Activated T-helper 1 cell treated with anti-CD3 and anti-CD28 coated beads, Interleukin-2, amount 50 U/mL, for 16 hours (primary cell): ENCODE measurements around the gene DGKZ.
"Not testable (repeated sequence)": the region's sequence is repeated elsewhere in the genome, so short reads cannot be mapped to it uniquely, and the experiment has no call there.

Experiments
- DNase-seq, 2 donors: peaks; one replicate each; pipeline ENCODE4 v3.0.0-alpha.2; 2020; ENCODE audit warnings: low read depth in 1 of 2, low spot score in 1 of 2

DGKZ gene, protein sequence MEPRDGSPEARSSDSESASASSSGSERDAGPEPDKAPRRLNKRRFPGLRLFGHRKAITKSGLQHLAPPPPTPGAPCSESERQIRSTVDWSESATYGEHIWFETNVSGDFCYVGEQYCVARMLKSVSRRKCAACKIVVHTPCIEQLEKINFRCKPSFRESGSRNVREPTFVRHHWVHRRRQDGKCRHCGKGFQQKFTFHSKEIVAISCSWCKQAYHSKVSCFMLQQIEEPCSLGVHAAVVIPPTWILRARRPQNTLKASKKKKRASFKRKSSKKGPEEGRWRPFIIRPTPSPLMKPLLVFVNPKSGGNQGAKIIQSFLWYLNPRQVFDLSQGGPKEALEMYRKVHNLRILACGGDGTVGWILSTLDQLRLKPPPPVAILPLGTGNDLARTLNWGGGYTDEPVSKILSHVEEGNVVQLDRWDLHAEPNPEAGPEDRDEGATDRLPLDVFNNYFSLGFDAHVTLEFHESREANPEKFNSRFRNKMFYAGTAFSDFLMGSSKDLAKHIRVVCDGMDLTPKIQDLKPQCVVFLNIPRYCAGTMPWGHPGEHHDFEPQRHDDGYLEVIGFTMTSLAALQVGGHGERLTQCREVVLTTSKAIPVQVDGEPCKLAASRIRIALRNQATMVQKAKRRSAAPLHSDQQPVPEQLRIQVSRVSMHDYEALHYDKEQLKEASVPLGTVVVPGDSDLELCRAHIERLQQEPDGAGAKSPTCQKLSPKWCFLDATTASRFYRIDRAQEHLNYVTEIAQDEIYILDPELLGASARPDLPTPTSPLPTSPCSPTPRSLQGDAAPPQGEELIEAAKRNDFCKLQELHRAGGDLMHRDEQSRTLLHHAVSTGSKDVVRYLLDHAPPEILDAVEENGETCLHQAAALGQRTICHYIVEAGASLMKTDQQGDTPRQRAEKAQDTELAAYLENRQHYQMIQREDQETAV

GRCh38 chr11:46346886-46347636 lies at the start of gene DGKZ:
TSS of gene DGKZ (plus strand) at chr11:46347463. CDS start at chr11:46347660, 197 bp downstream.
- DNase-seq: peak; percentile 75 to 90

- no peak for DNase-seq
Observed at GRCh38 chr11:46298699-46299433, 48.4 kb upstream of the DGKZ start.

DNA sequence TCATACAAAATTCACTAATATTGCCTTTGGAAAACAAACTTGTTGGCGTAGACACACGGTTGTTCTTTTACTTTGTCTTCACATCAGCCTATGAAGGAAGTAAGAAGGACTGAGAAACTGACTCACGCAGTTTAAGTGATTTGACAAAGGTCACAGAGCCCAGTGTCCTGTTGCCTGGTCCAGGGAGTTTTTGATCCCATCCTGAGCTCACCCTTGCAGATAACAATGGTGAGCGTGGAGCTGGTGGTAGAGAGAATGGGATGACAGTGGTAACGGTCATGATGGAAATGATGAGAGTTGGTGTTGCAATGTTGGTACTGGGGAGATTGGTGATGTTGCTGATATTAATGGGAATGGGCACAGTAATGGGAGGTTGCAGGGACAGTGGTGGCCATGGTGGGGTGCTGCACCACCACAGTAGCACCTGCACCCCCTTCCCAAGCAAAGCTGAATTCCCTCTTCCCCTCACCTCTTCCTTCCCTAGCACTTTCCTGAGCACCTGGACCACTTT lies 47.8 kb upstream of the DGKZ start:
- DNase-seq: no peak

GRCh38 chr11:46300270-46300669 lies 47.0 kb upstream of the DGKZ start:
- DNase-seq: no peak

- DNase-seq: no peak
Observed at GRCh38 chr11:46302866-46303265, 44.4 kb upstream of the DGKZ start.

GRCh38 chr11:46304036-46304435 lies 43.2 kb upstream of the DGKZ start:
- DNase-seq: not testable (repeated sequence)

DNA sequence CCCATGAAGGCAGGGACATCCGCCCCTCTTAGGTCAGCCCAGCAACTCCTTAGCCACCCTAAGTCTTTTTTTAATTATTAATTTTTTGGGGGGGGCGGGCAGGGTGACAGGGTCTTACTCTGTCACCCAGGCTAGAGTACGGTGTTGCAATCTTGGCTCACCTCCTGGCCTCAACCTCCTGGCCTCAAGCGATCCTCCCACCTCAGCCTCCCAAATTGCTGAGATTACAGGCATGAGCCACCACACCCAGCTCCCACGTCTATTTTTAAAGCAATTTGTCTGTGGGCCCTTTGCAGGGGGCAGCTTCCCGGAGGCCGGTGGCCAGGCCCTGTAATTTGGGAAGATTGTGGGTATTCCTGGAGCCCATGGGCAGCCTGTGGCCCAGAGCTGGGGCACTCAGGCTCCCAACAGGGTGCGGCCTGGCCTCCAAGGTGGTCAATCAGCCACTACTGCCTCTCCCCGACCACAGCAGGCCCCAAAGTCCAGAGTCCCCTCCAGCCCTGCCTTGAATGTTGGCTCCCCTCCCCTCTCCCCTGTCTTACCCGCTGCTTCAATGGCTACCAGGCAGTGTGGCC lies 42.6 kb upstream of the DGKZ start:
- no peak for DNase-seq

GRCh38 chr11:46305295-46305694 lies 42.0 kb upstream of the DGKZ start:
- no peak for DNase-seq

GRCh38 chr11:46306296-46306853 lies 40.9 kb upstream of the DGKZ start:
- no peak for DNase-seq

DNA sequence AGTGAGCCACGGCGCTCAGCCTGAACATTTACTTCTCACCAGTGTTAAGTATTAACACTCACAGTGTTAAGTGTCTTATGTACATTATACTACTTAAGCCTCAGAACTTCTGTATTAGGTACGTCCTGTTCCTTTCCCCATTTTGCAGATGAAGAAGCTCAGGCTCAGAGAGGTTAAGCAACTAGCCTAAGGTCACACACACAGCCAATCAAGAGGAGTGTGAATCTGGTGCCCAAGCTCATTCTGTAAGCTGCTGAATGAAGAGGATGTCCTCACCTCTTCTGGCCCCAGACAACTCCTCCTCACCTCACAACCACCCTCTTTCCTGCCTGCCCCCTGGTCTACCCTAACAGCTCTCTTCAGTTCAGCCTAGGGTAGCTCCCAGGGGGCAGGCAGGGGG lies 39.9 kb upstream of the DGKZ start:
- no peak for DNase-seq

DNA sequence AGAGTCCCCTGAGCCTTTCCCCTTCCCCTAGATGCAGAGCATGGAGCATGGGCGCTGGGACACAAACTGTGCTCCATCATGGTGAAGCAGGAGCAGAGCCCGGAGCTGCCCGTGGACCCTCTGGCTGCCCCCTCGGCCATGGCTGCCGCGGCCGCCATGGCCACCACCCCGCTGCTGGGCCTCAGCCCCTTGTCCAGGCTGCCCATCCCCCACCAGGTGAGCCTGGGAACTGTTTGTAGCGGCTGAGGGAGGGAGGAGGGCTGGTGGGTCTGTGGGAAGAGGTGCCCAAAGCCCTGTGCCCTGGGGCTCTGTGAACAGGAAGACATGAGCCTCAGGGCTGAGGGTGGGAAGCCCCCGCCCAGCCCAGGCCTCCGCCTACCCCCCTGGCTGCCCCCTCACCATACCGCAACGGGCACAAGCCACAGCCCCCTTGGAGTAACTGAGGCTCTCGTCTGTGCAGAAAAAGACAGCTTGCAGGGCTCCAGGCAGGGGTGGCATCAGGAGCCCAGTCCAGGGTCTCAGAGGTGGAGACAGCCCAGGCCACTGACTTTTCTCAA lies 39.4 kb upstream of the DGKZ start:
- no peak for DNase-seq

GRCh38 chr11:46308631-46309419 lies 38.4 kb upstream of the DGKZ start:
- peak; percentile 38 to 41 for DNase-seq

GRCh38 chr11:46309814-46310259 lies 37.4 kb upstream of the DGKZ start:
- no peak for DNase-seq

DNA sequence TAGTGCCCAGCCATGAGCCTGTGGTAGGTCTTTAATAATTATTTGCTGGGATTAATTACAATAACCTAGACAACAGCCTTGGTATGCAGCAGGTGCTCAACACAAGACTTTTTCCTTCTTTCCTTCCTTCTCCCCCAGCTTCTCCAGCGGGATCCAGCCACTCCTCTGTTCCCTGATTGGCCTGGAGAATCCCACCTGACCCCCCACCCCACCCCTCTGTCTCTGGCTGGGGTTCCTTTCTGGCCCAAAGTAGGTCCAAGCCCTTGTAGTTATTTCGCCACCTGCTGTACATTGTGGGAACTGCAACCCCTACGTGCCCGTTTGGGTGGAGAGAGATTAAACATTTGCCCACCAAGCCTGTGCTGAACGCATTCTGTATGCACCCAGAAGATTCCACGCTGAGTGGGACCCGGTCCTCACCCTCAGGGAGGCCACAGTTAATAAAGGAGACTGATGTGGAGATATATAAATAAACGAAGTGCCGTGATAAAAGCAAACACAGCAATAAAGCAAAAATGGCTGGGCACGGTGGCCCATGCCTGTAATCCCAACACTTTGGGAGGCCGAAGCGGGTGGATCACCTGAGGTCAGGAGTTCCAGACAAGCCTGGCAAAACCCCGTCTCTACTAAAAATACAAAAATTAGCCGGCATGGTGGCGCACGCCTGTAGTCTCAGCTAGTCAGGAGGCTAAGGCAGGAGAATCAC lies 32.1 kb upstream of the DGKZ start:
- DNase-seq: peak; percentile 50 to 56

GRCh38 chr11:46315783-46316563 lies 31.3 kb upstream of the DGKZ start:
- no peak for DNase-seq

GRCh38 chr11:46319074-46319453 lies 28.2 kb upstream of the DGKZ start:
- DNase-seq: no peak

DNA sequence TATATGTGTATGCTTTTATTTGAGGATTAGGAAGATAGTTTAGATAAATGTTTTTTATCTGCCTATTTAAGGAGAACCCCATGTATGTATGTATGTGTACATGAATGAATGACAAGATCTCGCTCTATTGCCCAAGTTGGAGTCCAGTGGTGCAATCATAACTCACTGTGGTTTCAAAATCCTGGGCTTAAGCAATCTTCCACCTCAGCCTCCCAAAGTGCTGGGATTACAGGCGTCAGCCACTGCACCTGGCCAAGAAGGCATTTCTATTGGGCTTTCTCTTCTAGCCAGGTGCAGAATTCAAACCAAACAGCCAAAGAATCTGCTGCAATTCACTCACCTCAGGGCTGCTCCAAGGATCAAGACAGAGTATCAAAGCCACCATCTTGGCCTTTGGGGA lies 25.5 kb upstream of the DGKZ start:
- DNase-seq: no peak
